HepG2 (cell line): ENCODE data around the gene ITGB2. TPM values are rescaled to one million over a fixed set of nuclear protein-coding genes. Genes with fewer than 3 reads are reported as not detected.
A peak's percentile ranks its signal among the peaks of the same experiment; 100 is the strongest.

ENCODE experiments used
- AHDC1 ChIP-seq: sonication (generic); formaldehyde crosslinking; IDR thresholded peaks from 2 replicates; pipeline ENCODE4 v1.5.1; 2020; ENCODE audit warnings: mild to moderate bottlenecking, missing genetic modification reagents, borderline replicate concordance
- BCL6 ChIP-seq: IDR thresholded peaks from 2 replicates; pipeline ENCODE4 v1.6.1; 2016; ENCODE audit warnings: missing genetic modification reagents, missing compliant biosample characterization
- KDM5B ChIP-seq: sonication (generic); formaldehyde crosslinking; IDR thresholded peaks from 2 replicates; pipeline ENCODE4 v1.4.0; 2020; ENCODE audit warnings: missing genetic modification reagents, mild to moderate bottlenecking, borderline replicate concordance
- KLF12 ChIP-seq: sonication (generic); formaldehyde crosslinking; IDR thresholded peaks from 2 replicates; pipeline ENCODE4 v1.4.0; 2020; ENCODE audit warnings: missing genetic modification reagents, borderline replicate concordance
- LCORL ChIP-seq, 2 experiments: fragments of 450-650 bp in 1 of 2; sonication (generic) in 1 of 2; formaldehyde crosslinking in 1 of 2; IDR thresholded peaks; 2 replicates each; pipeline versions ENCODE4 v1.5.0 to v1.6.1; 2017 to 2020; ENCODE audit warnings: antibody characterized with exemption in 1 of 2, missing genetic modification reagents in 1 of 2
- MTF1 ChIP-seq: sonication (generic); formaldehyde crosslinking; IDR thresholded peaks from 2 replicates; pipeline ENCODE4 v1.5.0; 2020; ENCODE audit warnings: missing genetic modification reagents
- SAP130 ChIP-seq: IDR thresholded peaks from 2 replicates; pipeline ENCODE4 v1.6.1; 2016; ENCODE audit warnings: low read depth
- ZBED4 ChIP-seq: sonication (generic); formaldehyde crosslinking; IDR thresholded peaks from 2 replicates; pipeline ENCODE4 v1.4.0; 2020; ENCODE audit warnings: missing genetic modification reagents, borderline replicate concordance
- ZFYVE20 ChIP-seq: sonication (generic); formaldehyde crosslinking; IDR thresholded peaks from 2 replicates; pipeline ENCODE4 v1.8.0; 2023; ENCODE audit warnings: low read depth, mild to moderate bottlenecking, moderate library complexity, missing genetic modification reagents, borderline replicate concordance
- ZNF224 ChIP-seq: sonication (generic); formaldehyde crosslinking; IDR thresholded peaks from 2 replicates; pipeline ENCODE4 v1.5.0; 2020; ENCODE audit warnings: mild to moderate bottlenecking, missing genetic modification reagents
- ZNF256 ChIP-seq: sonication (generic); formaldehyde crosslinking; conservative IDR thresholded peaks from 2 replicates; pipeline ENCODE4 v1.4.0; 2020; ENCODE audit warnings: missing genetic modification reagents
- ZNF646 ChIP-seq: sonication (generic); formaldehyde crosslinking; IDR thresholded peaks from 2 replicates; pipeline ENCODE4 v1.9.0; 2021; ENCODE audit warnings: mild to moderate bottlenecking, missing genetic modification reagents
- polyA plus RNA-seq, 8 experiments: library from polyadenylated mRNA; depleted of rRNA in 3 of 8; stranded (reverse) in 7 of 8; unstranded in 1 of 8; fragments of >200 nt; fragmentation: Illumina TruSeq in 4 of 8; extraction: Trizol in 4 of 8; gene quantifications; 2 replicates each; pipeline versions ENCODE4 v1.2.1 to v1.2.3, GENCODE V29; 2011 to 2016; ENCODE audit warnings: low read depth in 4 of 8, missing spikeins in 1 of 8, mixed read lengths in 1 of 8; ENCODE audit not compliant: insufficient read depth in 1 of 8
- total RNA-seq, 5 experiments: library from RNA; depleted of rRNA; stranded (reverse); fragments of >200 nt; fragmentation: Illumina TruSeq; extraction: Trizol; gene quantifications; 2 replicates each; pipeline ENCODE4 v1.2.3, GENCODE V29; 2016; ENCODE audit warnings: low read depth in 1 of 5

ITGB2 gene
- total and polyA plus RNA-seq, 2 of the 13 experiments (the other 11 are each of a cell fraction or from before 2014, with no cell fraction given): 4.2 to 18.0 TPM

GRCh38 chr21:44904141-44904923, 16.4 kb downstream of the ITGB2 start (continued):
- TF ChIP-seq AHDC1 (no peak), LCORL (IDR thresholded peaks at IDR 0.05) (peak; percentile 29; the same call in 1 of the 2 replicates), LCORL (CRISPR knock-in tag; IDR thresholded peaks at IDR 0.05) (no peak), KDM5B (CRISPR knock-in tag) (no peak), SAP130 (CRISPR knock-in tag) (no peak), ZNF256 (CRISPR knock-in tag) (no peak), KLF12 (CRISPR knock-in tag) (no peak), ZNF224 (CRISPR knock-in tag) (no peak), ZBED4 (CRISPR knock-in tag) (no peak), ZNF646 (CRISPR knock-in tag) (peak; percentile 71; the same call in 1 of the 2 replicates), MTF1 (CRISPR knock-in tag) (no peak), BCL6 (CRISPR knock-in tag) (no peak), ZFYVE20 (no peak)
